ENCODE measurements around the gene RAPH1.

DNA sequence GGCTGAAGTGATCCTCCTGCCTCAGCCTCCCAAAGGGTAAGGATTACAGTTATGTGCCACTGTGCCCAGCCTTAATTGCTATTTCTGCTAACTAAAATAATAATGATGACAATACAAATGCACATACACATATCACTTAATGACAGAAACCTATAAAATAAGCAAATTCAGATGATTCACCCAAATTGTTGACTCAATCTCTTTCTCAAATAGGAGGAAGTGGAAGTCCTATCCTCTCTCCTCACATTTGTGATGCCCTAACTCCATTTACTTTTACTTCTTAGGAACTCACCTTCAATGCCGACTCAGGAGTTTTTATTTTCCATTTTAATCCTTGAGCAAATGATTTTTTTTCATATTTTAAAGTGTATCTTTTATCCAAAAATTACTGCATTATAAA lies 24.5 kb upstream of the RAPH1 start:
- TF ChIP-seq, protein P1, sequence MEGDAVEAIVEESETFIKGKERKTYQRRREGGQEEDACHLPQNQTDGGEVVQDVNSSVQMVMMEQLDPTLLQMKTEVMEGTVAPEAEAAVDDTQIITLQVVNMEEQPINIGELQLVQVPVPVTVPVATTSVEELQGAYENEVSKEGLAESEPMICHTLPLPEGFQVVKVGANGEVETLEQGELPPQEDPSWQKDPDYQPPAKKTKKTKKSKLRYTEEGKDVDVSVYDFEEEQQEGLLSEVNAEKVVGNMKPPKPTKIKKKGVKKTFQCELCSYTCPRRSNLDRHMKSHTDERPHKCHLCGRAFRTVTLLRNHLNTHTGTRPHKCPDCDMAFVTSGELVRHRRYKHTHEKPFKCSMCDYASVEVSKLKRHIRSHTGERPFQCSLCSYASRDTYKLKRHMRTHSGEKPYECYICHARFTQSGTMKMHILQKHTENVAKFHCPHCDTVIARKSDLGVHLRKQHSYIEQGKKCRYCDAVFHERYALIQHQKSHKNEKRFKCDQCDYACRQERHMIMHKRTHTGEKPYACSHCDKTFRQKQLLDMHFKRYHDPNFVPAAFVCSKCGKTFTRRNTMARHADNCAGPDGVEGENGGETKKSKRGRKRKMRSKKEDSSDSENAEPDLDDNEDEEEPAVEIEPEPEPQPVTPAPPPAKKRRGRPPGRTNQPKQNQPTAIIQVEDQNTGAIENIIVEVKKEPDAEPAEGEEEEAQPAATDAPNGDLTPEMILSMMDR (IDR thresholded peaks at IDR 0.05; ENCODE audit: insufficient read depth, low read length), result no peak
- TF ChIP-seq, protein P2, sequence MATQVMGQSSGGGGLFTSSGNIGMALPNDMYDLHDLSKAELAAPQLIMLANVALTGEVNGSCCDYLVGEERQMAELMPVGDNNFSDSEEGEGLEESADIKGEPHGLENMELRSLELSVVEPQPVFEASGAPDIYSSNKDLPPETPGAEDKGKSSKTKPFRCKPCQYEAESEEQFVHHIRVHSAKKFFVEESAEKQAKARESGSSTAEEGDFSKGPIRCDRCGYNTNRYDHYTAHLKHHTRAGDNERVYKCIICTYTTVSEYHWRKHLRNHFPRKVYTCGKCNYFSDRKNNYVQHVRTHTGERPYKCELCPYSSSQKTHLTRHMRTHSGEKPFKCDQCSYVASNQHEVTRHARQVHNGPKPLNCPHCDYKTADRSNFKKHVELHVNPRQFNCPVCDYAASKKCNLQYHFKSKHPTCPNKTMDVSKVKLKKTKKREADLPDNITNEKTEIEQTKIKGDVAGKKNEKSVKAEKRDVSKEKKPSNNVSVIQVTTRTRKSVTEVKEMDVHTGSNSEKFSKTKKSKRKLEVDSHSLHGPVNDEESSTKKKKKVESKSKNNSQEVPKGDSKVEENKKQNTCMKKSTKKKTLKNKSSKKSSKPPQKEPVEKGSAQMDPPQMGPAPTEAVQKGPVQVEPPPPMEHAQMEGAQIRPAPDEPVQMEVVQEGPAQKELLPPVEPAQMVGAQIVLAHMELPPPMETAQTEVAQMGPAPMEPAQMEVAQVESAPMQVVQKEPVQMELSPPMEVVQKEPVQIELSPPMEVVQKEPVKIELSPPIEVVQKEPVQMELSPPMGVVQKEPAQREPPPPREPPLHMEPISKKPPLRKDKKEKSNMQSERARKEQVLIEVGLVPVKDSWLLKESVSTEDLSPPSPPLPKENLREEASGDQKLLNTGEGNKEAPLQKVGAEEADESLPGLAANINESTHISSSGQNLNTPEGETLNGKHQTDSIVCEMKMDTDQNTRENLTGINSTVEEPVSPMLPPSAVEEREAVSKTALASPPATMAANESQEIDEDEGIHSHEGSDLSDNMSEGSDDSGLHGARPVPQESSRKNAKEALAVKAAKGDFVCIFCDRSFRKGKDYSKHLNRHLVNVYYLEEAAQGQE (IDR thresholded peaks at IDR 0.05; ENCODE audit: insufficient replicate concordance, low read depth), result no peak
- TF ChIP-seq GABPA (IDR thresholded peaks at IDR 0.05; ENCODE audit: low read depth) (no peak), POLR2AphosphoS5 (IDR thresholded peaks at IDR 0.05; ENCODE audit: low read depth) (no peak)

All from HL-60 (cell line).